ENCODE results near the gene TRIM52. TPM values are rescaled to one million over a fixed set of nuclear protein-coding genes. Genes with fewer than 3 reads are reported as not detected.
A peak's percentile ranks its signal among the peaks of the same experiment; 100 is the strongest.

Gene TRIM52
- total RNA-seq, 1 donor from 2014 or later = 9.4 TPM

- Histone ChIP-seq H3K27ac (peak overlapping the region; percentile 87), H3K4me1 (no peaks in the 10 kb centered on the region), H3K27me3 (no peaks in the 10 kb centered on the region), H3K36me3 (peaks cover 11% of the 10 kb centered on the region), H3K4me3 (no peak overlapping the region), H3F3A (ENCODE audit: low read depth) (peaks cover 66% of the 10 kb centered on the region), H4K20me1 (ENCODE audit: low read depth) (peaks cover 59% of the 10 kb centered on the region), H3K9ac (no peak overlapping the region), H2AFZ (replicated peaks) (no peak overlapping the region), H3K9me3 (ENCODE audit: low read depth) (no peaks in the 10 kb centered on the region), H3K79me2 (ENCODE audit: low read depth) (peaks cover 24% of the 10 kb centered on the region), H3K4me2 (no peak overlapping the region)
- Mint-ChIP-seq H3K4me3 (no peak overlapping the region), H3K27me3 (ENCODE audit: insufficient read depth, low read depth) (peaks cover 4% of the 10 kb centered on the region), H3K27ac (peak overlapping the region; percentile 33), H3K9me3 (no peaks in the 10 kb centered on the region), H3K36me3 (peaks cover 47% of the 10 kb centered on the region), H3K4me1 (peaks cover 5% of the 10 kb centered on the region)
- TF ChIP-seq EZH2 (IDR thresholded peaks at IDR 0.05) (no peak), EZH2phosphoT487 (IDR thresholded peaks at IDR 0.05) (no peak)
- no peak for DNase-seq (ENCODE audit: low spot score)
These were observed 25.6 kb downstream of the TRIM52 start for GRCh38 chr5:181235323-181235688.

DNA sequence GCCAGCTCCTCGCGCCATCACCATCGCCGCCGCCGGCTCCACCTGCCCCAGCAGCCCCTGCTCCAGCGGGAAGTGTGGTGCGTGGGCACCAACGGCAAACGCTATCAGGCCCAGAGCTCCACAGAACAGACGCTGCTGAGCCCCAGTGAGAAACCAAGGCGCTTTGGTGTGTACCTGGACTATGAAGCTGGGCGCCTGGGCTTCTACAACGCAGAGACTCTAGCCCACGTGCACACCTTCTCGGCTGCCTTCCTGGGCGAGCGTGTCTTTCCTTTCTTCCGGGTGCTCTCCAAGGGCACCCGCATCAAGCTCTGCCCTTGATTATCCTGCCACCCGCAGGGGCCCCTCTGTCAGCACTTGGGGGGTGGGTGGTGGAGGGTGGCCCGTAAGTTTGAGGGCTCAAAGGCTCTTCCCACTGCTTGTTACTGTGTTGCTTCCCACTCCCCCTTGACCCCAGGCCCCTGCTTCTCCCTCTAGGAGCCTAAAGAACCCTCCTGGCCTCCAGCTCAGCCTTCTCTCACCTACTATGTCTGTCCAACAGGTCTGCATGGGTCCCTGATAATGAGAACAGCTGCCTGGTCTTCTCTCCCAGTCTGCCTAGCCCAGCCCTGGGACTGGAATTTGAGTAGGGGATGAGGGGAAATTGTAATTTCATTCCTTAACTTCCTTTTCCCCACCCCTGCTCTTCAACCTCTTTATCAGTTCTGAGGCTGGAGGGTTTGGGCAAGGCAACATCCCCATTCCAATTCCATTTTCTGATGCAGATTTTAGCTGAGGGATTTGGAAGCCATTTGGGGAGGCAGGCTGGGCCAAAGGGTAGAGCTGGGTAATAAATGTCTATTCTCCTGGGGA, 26.3 kb downstream of the TRIM52 start:
- H3K4me1 ChIP-seq = no peaks in the 10 kb centered on the region
- no peak overlapping the region for H3K4me3 Mint-ChIP-seq
- no peak overlapping the region for H3K4me2 ChIP-seq
- H2AFZ ChIP-seq (replicated peaks) = no peak overlapping the region
- H3K27me3 Mint-ChIP-seq (ENCODE audit: insufficient read depth, low read depth) = peaks cover 8% of the 10 kb centered on the region
- peak overlapping the region; percentile 87 for H3K27ac ChIP-seq
- peaks cover 52% of the 10 kb centered on the region for H4K20me1 ChIP-seq (ENCODE audit: low read depth)
- no peaks in the 10 kb centered on the region for H3K9me3 Mint-ChIP-seq
- no peak for DNase-seq (ENCODE audit: low spot score)
- H3K36me3 Mint-ChIP-seq = peaks cover 49% of the 10 kb centered on the region
- H3F3A ChIP-seq (ENCODE audit: low read depth) = peaks cover 60% of the 10 kb centered on the region
- no peak overlapping the region for H3K4me3 ChIP-seq
- H3K36me3 ChIP-seq = peaks cover 11% of the 10 kb centered on the region
- H3K9me3 ChIP-seq (ENCODE audit: low read depth) = no peaks in the 10 kb centered on the region
- TF ChIP-seq EZH2 (IDR thresholded peaks at IDR 0.05) (no peak), EZH2phosphoT487 (IDR thresholded peaks at IDR 0.05) (no peak)
- TF ChIP-seq, protein P1, sequence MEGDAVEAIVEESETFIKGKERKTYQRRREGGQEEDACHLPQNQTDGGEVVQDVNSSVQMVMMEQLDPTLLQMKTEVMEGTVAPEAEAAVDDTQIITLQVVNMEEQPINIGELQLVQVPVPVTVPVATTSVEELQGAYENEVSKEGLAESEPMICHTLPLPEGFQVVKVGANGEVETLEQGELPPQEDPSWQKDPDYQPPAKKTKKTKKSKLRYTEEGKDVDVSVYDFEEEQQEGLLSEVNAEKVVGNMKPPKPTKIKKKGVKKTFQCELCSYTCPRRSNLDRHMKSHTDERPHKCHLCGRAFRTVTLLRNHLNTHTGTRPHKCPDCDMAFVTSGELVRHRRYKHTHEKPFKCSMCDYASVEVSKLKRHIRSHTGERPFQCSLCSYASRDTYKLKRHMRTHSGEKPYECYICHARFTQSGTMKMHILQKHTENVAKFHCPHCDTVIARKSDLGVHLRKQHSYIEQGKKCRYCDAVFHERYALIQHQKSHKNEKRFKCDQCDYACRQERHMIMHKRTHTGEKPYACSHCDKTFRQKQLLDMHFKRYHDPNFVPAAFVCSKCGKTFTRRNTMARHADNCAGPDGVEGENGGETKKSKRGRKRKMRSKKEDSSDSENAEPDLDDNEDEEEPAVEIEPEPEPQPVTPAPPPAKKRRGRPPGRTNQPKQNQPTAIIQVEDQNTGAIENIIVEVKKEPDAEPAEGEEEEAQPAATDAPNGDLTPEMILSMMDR (IDR thresholded peaks at IDR 0.05) = no peak
- H3K79me2 ChIP-seq (ENCODE audit: low read depth) = peaks cover 17% of the 10 kb centered on the region
- H3K27me3 ChIP-seq = no peaks in the 10 kb centered on the region
- peaks cover 5% of the 10 kb centered on the region for H3K4me1 Mint-ChIP-seq
- peak overlapping the region; percentile 33 for H3K27ac Mint-ChIP-seq
- H3K9ac ChIP-seq = no peak overlapping the region

GRCh38 chr5:181233801-181234454, 27.0 kb downstream of the TRIM52 start:
- peaks cover 13% of the 10 kb centered on the region for H3K79me2 ChIP-seq (ENCODE audit: low read depth)
- H3K9ac ChIP-seq = no peak overlapping the region
- no peaks in the 10 kb centered on the region for H3K9me3 Mint-ChIP-seq
- no peak overlapping the region for H3K27ac ChIP-seq
- TF ChIP-seq, protein P1 (IDR thresholded peaks at IDR 0.05) = no peak
- no peak for TF ChIP-seq EZH2phosphoT487 (IDR thresholded peaks at IDR 0.05)
- TF ChIP-seq EZH2 (IDR thresholded peaks at IDR 0.05) = no peak
- peaks cover 11% of the 10 kb centered on the region for H3K27me3 Mint-ChIP-seq (ENCODE audit: insufficient read depth, low read depth)
- H3K4me3 Mint-ChIP-seq = no peak overlapping the region
- H3K4me1 Mint-ChIP-seq = peaks cover 5% of the 10 kb centered on the region
- H3K27me3 ChIP-seq = no peaks in the 10 kb centered on the region
- peaks cover 45% of the 10 kb centered on the region for H4K20me1 ChIP-seq (ENCODE audit: low read depth)
- no peak overlapping the region for H3K4me3 ChIP-seq
- peaks cover 47% of the 10 kb centered on the region for H3K36me3 Mint-ChIP-seq
- H3K4me1 ChIP-seq = no peaks in the 10 kb centered on the region
- H3K27ac Mint-ChIP-seq = no peak overlapping the region
- H3K36me3 ChIP-seq = peaks cover 11% of the 10 kb centered on the region
- no peak overlapping the region for H3K4me2 ChIP-seq
- H3K9me3 ChIP-seq (ENCODE audit: low read depth) = no peaks in the 10 kb centered on the region
- no peak overlapping the region for H2AFZ ChIP-seq (replicated peaks)
- DNase-seq (ENCODE audit: low spot score) = no peak
- peaks cover 52% of the 10 kb centered on the region for H3F3A ChIP-seq (ENCODE audit: low read depth)

Data from neural progenitor cell (in vitro differentiated cells).